Endothelial cell of umbilical vein (primary cell): ENCODE data around the gene SLC44A4. TPM values are rescaled to one million over a fixed set of nuclear protein-coding genes. Genes with fewer than 3 reads are reported as not detected.

ENCODE experiments used
- BruUV-seq: library from RNA; stranded (reverse); fragments of 400-500 nt; replicated peaks from 2 replicates; lab custom pipeline; 2021; lab: Mats Ljungman, UMichigan
- CTCF ChIA-PET: fragments of 300-600, 350-600 bp; sonication (Branson Sonifier 250); formaldehyde crosslinking; loops from one replicate; lab custom pipeline; 2021; ENCODE audit warnings: antibody characterized with exemption, inconsistent platforms; lab: Charles Lee
- POLR2A ChIA-PET: fragments of 300-600, 350-600 bp; sonication (Branson Sonifier 250); formaldehyde crosslinking; loops from one replicate; lab custom pipeline; 2021; ENCODE audit warnings: antibody characterized with exemption, inconsistent platforms; lab: Charles Lee
- DNase-seq: peaks from one replicate; pipeline ENCODE4 v3.0.0-alpha.2; 2011; ENCODE audit warnings: low read depth, low spot score
- FAIRE-seq: peaks from 2 replicates; lab custom pipeline; 2011; peaks lifted over from hg19 to GRCh38; lab: Jason Lieb, UNC
- H2AFZ ChIP-seq: 2 replicates; pipeline ENCODE4 v1.6.0; 2012; ENCODE audit warnings: low read depth, low read length, control low read depth, inconsistent platforms
- H3K27ac ChIP-seq: 2 replicates; pipeline ENCODE4 v1.5.1; 2011; ENCODE audit warnings: low read depth, mild to moderate bottlenecking, control low read depth, low read length, moderate library complexity; ENCODE audit not compliant: insufficient read depth
- H3K27me3 ChIP-seq, 2 experiments: 2 replicates each; pipeline versions ENCODE4 v1.6.0 to v1.6.1; 2011; ENCODE audit warnings: low read length in 2 of 2, mixed read lengths in 1 of 2; ENCODE audit not compliant: control insufficient read depth in 2 of 2, insufficient read depth in 2 of 2
- H3K36me3 ChIP-seq, 2 experiments: 2 replicates in 1 of 2; 3 replicates in 1 of 2; pipeline ENCODE4 v1.5.1; 2011; ENCODE audit warnings: low read length in 2 of 2, mild to moderate bottlenecking in 1 of 2, moderate library complexity in 1 of 2; ENCODE audit not compliant: control insufficient read depth in 2 of 2, insufficient read depth in 2 of 2; ENCODE audit errors: extremely low read depth in 1 of 2
- H3K4me1 ChIP-seq: 3 replicates; pipeline ENCODE4 v1.5.1; 2011; ENCODE audit warnings: mild to moderate bottlenecking, low read length; ENCODE audit not compliant: control insufficient read depth, insufficient read depth; ENCODE audit errors: extremely low read depth
- H3K4me2 ChIP-seq: 2 replicates; pipeline ENCODE4 v1.6.1; 2011; ENCODE audit warnings: low read length, control low read depth, mixed read lengths; ENCODE audit not compliant: insufficient read depth
- H3K4me3 ChIP-seq, 3 experiments: fragments of 200-600 bp in 1 of 3; sonication (generic), shearing (Covaris generic) in 1 of 3; replicated peaks in 1 of 3; 2 replicates each; pipeline ENCODE4 v1.5.1; 2011 to 2016; ENCODE audit warnings: control low read depth in 3 of 3, low read length in 3 of 3, mild to moderate bottlenecking in 2 of 3, inconsistent platforms in 1 of 3, low read depth in 1 of 3, moderate library complexity in 1 of 3; ENCODE audit not compliant: insufficient read depth in 1 of 3
- H3K79me2 ChIP-seq: 2 replicates; pipeline ENCODE4 v1.6.0; 2012; ENCODE audit warnings: low read length, inconsistent platforms; ENCODE audit not compliant: control insufficient read depth, insufficient read depth
- H3K9ac ChIP-seq: replicated peaks from 2 replicates; pipeline ENCODE3; 2011; ENCODE audit warnings: low read length, control low read depth; ENCODE audit not compliant: insufficient read depth; ENCODE audit errors: extremely low read depth
- H3K9me1 ChIP-seq: replicated peaks from 3 replicates; pipeline ENCODE4 v1.6.0; 2011; ENCODE audit warnings: mild to moderate bottlenecking, low read length; ENCODE audit not compliant: control insufficient read depth, insufficient read depth; ENCODE audit errors: extremely low read depth
- H3K9me3 ChIP-seq: replicated peaks from 2 replicates; pipeline ENCODE4 v1.5.1; 2012; ENCODE audit warnings: low read length, inconsistent platforms; ENCODE audit not compliant: control insufficient read depth, insufficient read depth
- H4K20me1 ChIP-seq: replicated peaks from 2 replicates; pipeline ENCODE3; 2011; ENCODE audit warnings: mild to moderate bottlenecking, low read length; ENCODE audit not compliant: control insufficient read depth, insufficient read depth; ENCODE audit errors: extremely low read depth
- EZH2 ChIP-seq: IDR thresholded peaks from 2 replicates; pipeline ENCODE4 v1.6.1; 2012; ENCODE audit warnings: borderline replicate concordance, low read depth, mild to moderate bottlenecking, moderate library complexity, low read length, inconsistent platforms; ENCODE audit not compliant: severe bottlenecking
- FOS ChIP-seq: IDR thresholded peaks from 2 replicates; pipeline ENCODE4 v1.6.1; 2011; ENCODE audit warnings: mild to moderate bottlenecking, low read length, moderate library complexity, borderline replicate concordance; ENCODE audit not compliant: insufficient read depth
- GATA2 ChIP-seq: IDR thresholded peaks from 2 replicates; pipeline ENCODE4 v1.7.0; 2011; ENCODE audit warnings: low read depth, mild to moderate bottlenecking, moderate library complexity, mixed read lengths, low read length; ENCODE audit not compliant: insufficient read length, insufficient read depth
- JUN ChIP-seq: IDR thresholded peaks from 2 replicates; pipeline ENCODE4 v1.6.1; 2011; ENCODE audit warnings: borderline replicate concordance, low read depth; ENCODE audit not compliant: insufficient read length, insufficient read depth
- MYC ChIP-seq: IDR thresholded peaks from one replicate; pipeline ENCODE4 v1.6.1; 2011; ENCODE audit warnings: mild to moderate bottlenecking, low read depth, low read length
- POLR2A ChIP-seq: IDR thresholded peaks from 2 replicates; pipeline ENCODE4 v1.6.1; 2012; ENCODE audit warnings: low read depth, mild to moderate bottlenecking, control low read depth, low read length
- POLR2AphosphoS5 ChIP-seq: IDR thresholded peaks from 2 replicates; pipeline ENCODE4 v1.6.1; 2012; ENCODE audit warnings: low read depth, mild to moderate bottlenecking, control low read depth, low read length, moderate library complexity; ENCODE audit not compliant: insufficient read depth
- dilution Hi-C: fragments of 300-500 bp; cut with MboI; formaldehyde crosslinking; loops from one replicate; pipeline ENCODE4 v1.15.0; 2019; ENCODE audit warnings: low sequenced_read_pairs; ENCODE audit not compliant: extremely low pct_ligation_motif_present
- intact Hi-C: fragments of 100-400 bp; cut with micrococcal nuclease; formaldehyde crosslinking; loops from one replicate; pipeline ENCODE4 v1.10.0; 2022
- polyA plus RNA-seq, 4 experiments: library from polyadenylated mRNA; depleted of rRNA in 3 of 4; stranded (reverse) in 3 of 4; unstranded in 1 of 4; fragments of >200 nt; gene quantifications; 2 replicates each; pipeline versions ENCODE4 v1.2.1 to v1.2.3, GENCODE V29; 2011 to 2012; ENCODE audit warnings: missing spikeins in 1 of 4
- total RNA-seq: library from RNA; stranded (reverse); gene quantifications from 2 replicates; pipeline ENCODE4 v1.2.3, GENCODE V29; 2021
- TF ChIP-seq, protein P1 (sequence below): IDR thresholded peaks from 2 replicates; pipeline ENCODE4 v1.6.1; 2011; ENCODE audit not compliant: insufficient read depth, insufficient read length
- TF ChIP-seq, protein P2 (sequence below), 2 donors: IDR thresholded peaks; 1 replicate in 1 of 2; 2 replicates in 1 of 2; pipeline ENCODE4 v1.5.1; 2011; ENCODE audit warnings: low read length in 2 of 2, mild to moderate bottlenecking in 2 of 2, moderate library complexity in 2 of 2, control low read depth in 1 of 2, inconsistent platforms in 1 of 2, low read depth in 1 of 2; ENCODE audit not compliant: insufficient read depth in 1 of 2; ENCODE audit errors: extremely low read depth in 1 of 2

The SLC44A4 gene
- total and polyA plus RNA-seq, 2 donors (not counting 3 experiments of a cell fraction or from before 2014, with no cell fraction given): 0.84 to 1.1 TPM

GRCh38 chr6:31874836-31875572 lies 3.8 kb downstream of the SLC44A4 start:
- no peak overlapping the region for H2AFZ ChIP-seq
- no peak overlapping the region for H3K4me3 ChIP-seq
- no peak overlapping the region for H3K9ac ChIP-seq
- H3K4me1 ChIP-seq: peaks cover 6% of the 10 kb centered on the region
- CTCF ChIA-PET: interaction anchor here (1.2 to 1.5 kb wide), 2 partner anchors 11 to 15 kb away, joined by 3 to 7 read pairs; no protein-coding TSS in a partner anchor
- intact Hi-C loops (no loop called here), dilution Hi-C loops (no loop called here)
- no peak for FAIRE-seq
- BruUV-seq: no TSS peak
- TF ChIP-seq POLR2A (no peak), POLR2AphosphoS5 (no peak), EZH2 (no peak), FOS (no peak), GATA2 (no peak), JUN (no peak), MYC (no peak)
- TF ChIP-seq, protein P1, sequence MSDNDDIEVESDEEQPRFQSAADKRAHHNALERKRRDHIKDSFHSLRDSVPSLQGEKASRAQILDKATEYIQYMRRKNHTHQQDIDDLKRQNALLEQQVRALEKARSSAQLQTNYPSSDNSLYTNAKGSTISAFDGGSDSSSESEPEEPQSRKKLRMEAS: no peak
- TF ChIP-seq, protein P2, sequence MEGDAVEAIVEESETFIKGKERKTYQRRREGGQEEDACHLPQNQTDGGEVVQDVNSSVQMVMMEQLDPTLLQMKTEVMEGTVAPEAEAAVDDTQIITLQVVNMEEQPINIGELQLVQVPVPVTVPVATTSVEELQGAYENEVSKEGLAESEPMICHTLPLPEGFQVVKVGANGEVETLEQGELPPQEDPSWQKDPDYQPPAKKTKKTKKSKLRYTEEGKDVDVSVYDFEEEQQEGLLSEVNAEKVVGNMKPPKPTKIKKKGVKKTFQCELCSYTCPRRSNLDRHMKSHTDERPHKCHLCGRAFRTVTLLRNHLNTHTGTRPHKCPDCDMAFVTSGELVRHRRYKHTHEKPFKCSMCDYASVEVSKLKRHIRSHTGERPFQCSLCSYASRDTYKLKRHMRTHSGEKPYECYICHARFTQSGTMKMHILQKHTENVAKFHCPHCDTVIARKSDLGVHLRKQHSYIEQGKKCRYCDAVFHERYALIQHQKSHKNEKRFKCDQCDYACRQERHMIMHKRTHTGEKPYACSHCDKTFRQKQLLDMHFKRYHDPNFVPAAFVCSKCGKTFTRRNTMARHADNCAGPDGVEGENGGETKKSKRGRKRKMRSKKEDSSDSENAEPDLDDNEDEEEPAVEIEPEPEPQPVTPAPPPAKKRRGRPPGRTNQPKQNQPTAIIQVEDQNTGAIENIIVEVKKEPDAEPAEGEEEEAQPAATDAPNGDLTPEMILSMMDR (IDR thresholded peaks at IDR 0.05; ENCODE audit: extremely low read depth in 1 of 2, insufficient read depth in 1 of 2, low read depth in 1 of 2, low read length in 2 of 2): no peak
- no peaks in the 10 kb centered on the region for H3K9me3 ChIP-seq
- no peak overlapping the region for H3K27ac ChIP-seq
- H4K20me1 ChIP-seq: no peaks in the 10 kb centered on the region
- peaks cover 0 to 4% of the 10 kb centered on the region in 2 experiments for H3K36me3 ChIP-seq
- no peaks in the 10 kb centered on the region for H3K9me1 ChIP-seq
- no peak for DNase-seq
- no peak overlapping the region for H3K4me2 ChIP-seq
- no peaks in the 10 kb centered on the region for H3K79me2 ChIP-seq
- POLR2A ChIA-PET: no interaction called here
- no peaks in the 10 kb centered on the region for H3K27me3 ChIP-seq
